Sigmoid colon (tissue), 3 donors: ENCODE measurements around the gene SPON1.

ENCODE experiments used
- POLR2A ChIP-seq, 2 donors: fragments of 450-650 bp; IDR thresholded peaks; one replicate each; pipeline ENCODE4 v1.6.1; 2016; ENCODE audit warnings: antibody characterized with exemption in 2 of 2, mild to moderate bottlenecking in 2 of 2, moderate library complexity in 2 of 2
- TF ChIP-seq, protein P1 (sequence below), 4 experiments: fragments of 450-650 bp in 3 of 4; fragments of 200-600 bp in 1 of 4; IDR thresholded peaks; one replicate each; pipeline ENCODE4 v1.5.1; 2016 to 2019; ENCODE audit warnings: antibody characterized with exemption in 4 of 4, mild to moderate bottlenecking in 3 of 4, moderate library complexity in 2 of 4

DNA sequence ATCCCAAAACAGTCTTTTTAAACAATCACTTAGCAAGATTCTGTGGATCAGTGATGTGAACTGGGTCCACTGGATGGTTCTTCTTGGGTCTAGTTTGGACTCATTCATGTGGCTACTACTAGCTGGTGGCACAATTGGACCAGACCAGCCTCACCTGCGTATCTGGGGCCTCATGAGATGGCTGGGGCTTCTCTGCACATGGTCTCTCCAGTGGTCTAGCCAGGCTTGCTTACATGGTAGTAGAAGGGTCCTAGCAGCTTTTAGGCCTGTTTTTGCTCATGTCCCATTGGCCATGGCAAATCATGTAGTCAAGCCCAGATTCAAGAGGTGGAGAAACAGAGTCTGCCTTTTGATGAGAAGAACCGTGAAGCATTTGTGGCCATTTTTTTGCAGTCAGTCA lies 302.4 kb downstream of the SPON1 start:
- TF ChIP-seq, protein P1, sequence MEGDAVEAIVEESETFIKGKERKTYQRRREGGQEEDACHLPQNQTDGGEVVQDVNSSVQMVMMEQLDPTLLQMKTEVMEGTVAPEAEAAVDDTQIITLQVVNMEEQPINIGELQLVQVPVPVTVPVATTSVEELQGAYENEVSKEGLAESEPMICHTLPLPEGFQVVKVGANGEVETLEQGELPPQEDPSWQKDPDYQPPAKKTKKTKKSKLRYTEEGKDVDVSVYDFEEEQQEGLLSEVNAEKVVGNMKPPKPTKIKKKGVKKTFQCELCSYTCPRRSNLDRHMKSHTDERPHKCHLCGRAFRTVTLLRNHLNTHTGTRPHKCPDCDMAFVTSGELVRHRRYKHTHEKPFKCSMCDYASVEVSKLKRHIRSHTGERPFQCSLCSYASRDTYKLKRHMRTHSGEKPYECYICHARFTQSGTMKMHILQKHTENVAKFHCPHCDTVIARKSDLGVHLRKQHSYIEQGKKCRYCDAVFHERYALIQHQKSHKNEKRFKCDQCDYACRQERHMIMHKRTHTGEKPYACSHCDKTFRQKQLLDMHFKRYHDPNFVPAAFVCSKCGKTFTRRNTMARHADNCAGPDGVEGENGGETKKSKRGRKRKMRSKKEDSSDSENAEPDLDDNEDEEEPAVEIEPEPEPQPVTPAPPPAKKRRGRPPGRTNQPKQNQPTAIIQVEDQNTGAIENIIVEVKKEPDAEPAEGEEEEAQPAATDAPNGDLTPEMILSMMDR (IDR thresholded peaks at IDR 0.05) = no peak
- no peak for TF ChIP-seq POLR2A (IDR thresholded peaks at IDR 0.05)
